ENCODE data around the gene TUG1. TPM values are rescaled to one million over a fixed set of nuclear protein-coding genes. Genes with fewer than 3 reads are reported as not detected.
A peak's percentile ranks its signal among the peaks of the same experiment; 100 is the strongest.

Gene TUG1
- total RNA-seq, 1 experiment from 2014 or later: 35.1 TPM

- ATAC-seq (peak; percentile 21), DNase-seq (peak; percentile 15)
- no peaks in the 10 kb centered on the region for H3K9me2 ChIP-seq (replicated peaks; ENCODE audit: low read length)
- no peaks in the 10 kb centered on the region for H3F3A ChIP-seq (ENCODE audit: low read length, unreplicated experiment)
- no peaks in the 10 kb centered on the region for H3K27me3 ChIP-seq (ENCODE audit: low read length)
- peak overlapping the region; percentile 94 for H3K4me3 ChIP-seq (ENCODE audit: low read length)
- H3K9me3 ChIP-seq (ENCODE audit: low read length): no peaks in the 10 kb centered on the region
- H3K4me2 ChIP-seq (ENCODE audit: low read length): peak overlapping the region; percentile 98
- H3K36me3 ChIP-seq (ENCODE audit: low read depth, low read length): peaks cover 43% of the 10 kb centered on the region
- no TSS peak for BruUV-seq (replicated peaks)
- peaks cover 30% of the 10 kb centered on the region for H4K20me1 ChIP-seq (ENCODE audit: low read length)
- peaks cover 86% of the 10 kb centered on the region for H3K79me2 ChIP-seq (ENCODE audit: low read length)
- peaks cover 34% of the 10 kb centered on the region for H3K4me1 ChIP-seq (ENCODE audit: insufficient read depth, low read length)
- intact Hi-C loops (cut with micrococcal nuclease): loop anchor here (2.0 kb wide), 1 partner anchor 113 kb away; no protein-coding TSS in a partner anchor
- H3K9ac ChIP-seq (ENCODE audit: low read length): peak overlapping the region; percentile 93
- CTCF ChIA-PET: interaction anchor here (1.4 kb wide), 1 partner anchor 111 kb away, joined by 9 read pairs; the partner anchor contains the start of gene SMTN
- peak overlapping the region; percentile 63 for H3K27ac ChIP-seq (ENCODE audit: low read length)
- TF ChIP-seq CTCF (conservative IDR thresholded peaks at IDR 0.05; ENCODE audit: low read depth, low read length) (no peak), EZH2 (IDR thresholded peaks at IDR 0.05; ENCODE audit: low read length, unreplicated experiment) (no peak), EZH2phosphoT487 (IDR thresholded peaks at IDR 0.05; ENCODE audit: borderline replicate concordance, low read length) (no peak)
- POLR2A ChIA-PET (ENCODE audit: unreplicated experiment): interaction anchor here (0.6 to 1.4 kb wide), 5 partner anchors 23 to 321 kb away, joined by 3 to 8 read pairs (median 4); partner anchors contain the start of genes SELENOM and SMTN
- H2AFZ ChIP-seq (ENCODE audit: low read length): peak overlapping the region; percentile 73; the same call in 1 of the 2 replicates
Measured at GRCh38 chr22:30969532-30970355, 679 bp downstream of the TUG1 start.

GRCh38 chr22:30970356-30970746 lies 1.3 kb downstream of the TUG1 start:
- no peaks in the 10 kb centered on the region for H3K9me3 ChIP-seq (ENCODE audit: low read length)
- H4K20me1 ChIP-seq (ENCODE audit: low read length): peaks cover 30% of the 10 kb centered on the region
- H3K4me3 ChIP-seq (ENCODE audit: low read length): peak overlapping the region; percentile 94
- ATAC-seq: no peak
- H3K79me2 ChIP-seq (ENCODE audit: low read length): peaks cover 84% of the 10 kb centered on the region
- no peaks in the 10 kb centered on the region for H3K27me3 ChIP-seq (ENCODE audit: low read length)
- BruUV-seq (replicated peaks): TSS peak; percentile 34
- intact Hi-C loops (cut with micrococcal nuclease): no loop called here
- DNase-seq: no peak
- TF ChIP-seq EZH2phosphoT487 (IDR thresholded peaks at IDR 0.05; ENCODE audit: borderline replicate concordance, low read length) (no peak), EZH2 (IDR thresholded peaks at IDR 0.05; ENCODE audit: low read length, unreplicated experiment) (no peak), CTCF (conservative IDR thresholded peaks at IDR 0.05; ENCODE audit: low read depth, low read length) (no peak)
- no peaks in the 10 kb centered on the region for H3F3A ChIP-seq (ENCODE audit: low read length, unreplicated experiment)
- H3K27ac ChIP-seq (ENCODE audit: low read length): no peak overlapping the region
- H2AFZ ChIP-seq (ENCODE audit: low read length): no peak overlapping the region
- H3K4me2 ChIP-seq (ENCODE audit: low read length): peak overlapping the region; percentile 98
- peaks cover 34% of the 10 kb centered on the region for H3K4me1 ChIP-seq (ENCODE audit: insufficient read depth, low read length)
- no peaks in the 10 kb centered on the region for H3K9me2 ChIP-seq (replicated peaks; ENCODE audit: low read length)
- H3K9ac ChIP-seq (ENCODE audit: low read length): peak overlapping the region; percentile 93
- ChIA-PET POLR2A (ENCODE audit: unreplicated experiment) (interaction anchor here (0.6 kb wide), 1 partner anchor 320 kb away, joined by 3 read pairs; no protein-coding TSS in a partner anchor), CTCF (no interaction called here)
- peaks cover 48% of the 10 kb centered on the region for H3K36me3 ChIP-seq (ENCODE audit: low read depth, low read length)

Measured in PC-3 (cell line).